LNCaP clone FGC (cell line): Measurements from ENCODE around the gene TBXA2R.

Experiments
- DNase-seq: peaks from one replicate; pipeline ENCODE4 v3.0.0-alpha.2; 2011; ENCODE audit warnings: low read depth
- H3K4me3 ChIP-seq: 2 replicates; pipeline ENCODE4 v1.5.1; 2011; ENCODE audit warnings: mild to moderate bottlenecking, low read depth, low read length, control low read depth
- TF ChIP-seq, protein P1 (sequence below): IDR thresholded peaks from 2 replicates; pipeline ENCODE4 v1.5.1; 2012; ENCODE audit warnings: mild to moderate bottlenecking; ENCODE audit not compliant: control insufficient read depth, insufficient read depth; ENCODE audit errors: extremely low read depth

TBXA2R gene

DNA sequence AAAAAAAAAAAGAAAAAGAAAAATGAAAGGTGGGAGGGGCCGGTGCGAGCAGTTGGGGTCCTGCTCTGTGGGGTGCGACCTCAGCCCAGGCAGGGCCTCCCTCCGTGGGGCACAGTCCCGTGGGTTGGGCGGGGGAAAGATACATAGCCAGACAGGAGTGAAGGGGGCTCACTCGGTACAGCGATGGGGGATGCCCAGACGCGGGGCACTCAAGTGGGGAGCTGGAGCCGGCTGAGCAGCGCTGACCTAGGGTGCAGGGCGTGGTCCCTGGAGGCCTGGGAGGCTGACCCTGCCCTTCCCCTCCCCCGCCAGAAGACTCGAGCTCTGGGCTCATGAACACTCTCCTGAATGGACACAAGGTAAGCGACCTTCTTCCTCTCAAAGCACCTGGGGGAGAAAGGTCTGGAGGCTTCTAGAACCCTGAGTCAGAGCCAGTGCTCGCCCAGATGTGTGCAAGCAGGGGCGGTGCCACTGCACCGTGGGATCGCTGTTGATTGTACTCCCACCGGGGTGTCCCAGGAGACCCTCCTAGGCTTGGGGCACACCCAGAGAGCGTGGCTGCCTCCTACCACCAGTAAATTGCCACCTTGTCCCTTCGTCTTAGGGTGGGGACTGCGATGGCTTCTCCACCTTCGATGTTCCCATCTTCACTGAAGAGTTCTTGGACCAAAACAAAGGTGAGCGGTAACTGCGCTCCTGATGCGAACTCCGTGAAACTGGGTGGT is 30.6 kb downstream of the TBXA2R start:
- H3K4me3 ChIP-seq = no peak overlapping the region
- TF ChIP-seq, protein P1, sequence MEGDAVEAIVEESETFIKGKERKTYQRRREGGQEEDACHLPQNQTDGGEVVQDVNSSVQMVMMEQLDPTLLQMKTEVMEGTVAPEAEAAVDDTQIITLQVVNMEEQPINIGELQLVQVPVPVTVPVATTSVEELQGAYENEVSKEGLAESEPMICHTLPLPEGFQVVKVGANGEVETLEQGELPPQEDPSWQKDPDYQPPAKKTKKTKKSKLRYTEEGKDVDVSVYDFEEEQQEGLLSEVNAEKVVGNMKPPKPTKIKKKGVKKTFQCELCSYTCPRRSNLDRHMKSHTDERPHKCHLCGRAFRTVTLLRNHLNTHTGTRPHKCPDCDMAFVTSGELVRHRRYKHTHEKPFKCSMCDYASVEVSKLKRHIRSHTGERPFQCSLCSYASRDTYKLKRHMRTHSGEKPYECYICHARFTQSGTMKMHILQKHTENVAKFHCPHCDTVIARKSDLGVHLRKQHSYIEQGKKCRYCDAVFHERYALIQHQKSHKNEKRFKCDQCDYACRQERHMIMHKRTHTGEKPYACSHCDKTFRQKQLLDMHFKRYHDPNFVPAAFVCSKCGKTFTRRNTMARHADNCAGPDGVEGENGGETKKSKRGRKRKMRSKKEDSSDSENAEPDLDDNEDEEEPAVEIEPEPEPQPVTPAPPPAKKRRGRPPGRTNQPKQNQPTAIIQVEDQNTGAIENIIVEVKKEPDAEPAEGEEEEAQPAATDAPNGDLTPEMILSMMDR = no peak
- DNase-seq = no peak

DNA sequence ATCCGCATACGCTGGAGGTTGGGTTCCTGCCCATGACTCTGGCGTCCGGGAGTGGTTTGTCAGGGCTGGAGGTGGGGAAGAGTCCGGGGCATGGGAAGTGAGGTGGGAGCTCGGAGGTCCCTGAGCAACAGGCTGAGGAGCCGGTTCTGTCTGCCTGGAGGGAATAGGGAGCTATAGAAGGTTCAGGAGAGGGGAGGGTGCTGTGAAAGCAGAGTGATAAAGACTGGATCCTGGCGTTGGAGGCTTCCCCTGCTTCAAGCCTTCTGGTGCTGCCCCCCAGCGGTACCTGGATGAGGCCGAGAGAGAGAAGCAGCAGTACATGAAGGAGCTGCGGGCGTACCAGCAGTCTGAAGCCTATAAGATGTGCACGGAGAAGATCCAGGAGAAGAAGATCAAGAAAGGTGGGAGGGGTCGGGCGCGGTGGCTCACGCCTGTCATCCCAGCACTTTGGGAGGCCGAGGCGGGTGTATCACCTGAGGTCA is 31.4 kb downstream of the TBXA2R start:
- TF ChIP-seq, protein P1 = no peak
- DNase-seq = no peak

GRCh38 chr19:3573858-3574637 is 32.6 kb downstream of the TBXA2R start:
- H3K4me3 ChIP-seq = peak overlapping the region; percentile 99
- TF ChIP-seq, protein P1 = no peak
- peak; percentile 89 for DNase-seq

More for the DNA sequence above, 31.4 kb downstream of the TBXA2R start:
- no peak overlapping the region for H3K4me3 ChIP-seq

DNA sequence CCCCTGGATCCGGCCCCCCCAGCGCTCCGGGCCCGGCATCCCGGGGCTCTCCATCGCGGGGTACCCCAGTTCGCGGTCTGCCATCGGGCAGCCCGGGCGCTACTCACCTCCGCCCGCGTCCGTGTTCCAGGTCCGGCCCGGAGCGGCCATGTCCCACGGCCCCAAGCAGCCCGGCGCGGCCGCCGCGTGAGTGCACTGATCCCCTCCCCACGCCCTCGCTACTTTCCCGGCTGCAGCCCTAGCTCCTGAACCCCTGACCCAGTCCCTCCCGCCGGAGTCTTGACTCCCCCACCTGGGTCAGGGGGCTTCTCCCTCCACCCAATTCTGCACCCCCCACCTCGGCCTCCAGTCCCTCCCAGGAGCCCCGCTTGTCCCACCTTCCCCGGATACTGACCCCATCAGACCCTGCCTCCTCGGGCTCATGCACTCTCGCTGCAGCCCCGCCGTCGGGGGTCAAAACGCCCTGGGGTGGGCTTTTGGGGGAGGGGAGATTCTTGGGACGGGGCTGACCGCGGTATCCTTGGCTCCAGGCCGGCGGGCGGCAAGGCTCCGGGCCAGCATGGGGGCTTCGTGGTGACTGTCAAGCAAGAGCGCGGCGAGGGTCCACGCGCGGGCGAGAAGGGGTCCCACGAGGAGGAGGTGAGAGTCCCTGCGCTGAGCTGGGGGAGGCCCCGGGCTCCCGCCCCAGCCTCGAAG is 33.4 kb downstream of the TBXA2R start:
- TF ChIP-seq, protein P1 = no peak
- DNase-seq = no peak
- peak overlapping the region; percentile 99 for H3K4me3 ChIP-seq

DNA sequence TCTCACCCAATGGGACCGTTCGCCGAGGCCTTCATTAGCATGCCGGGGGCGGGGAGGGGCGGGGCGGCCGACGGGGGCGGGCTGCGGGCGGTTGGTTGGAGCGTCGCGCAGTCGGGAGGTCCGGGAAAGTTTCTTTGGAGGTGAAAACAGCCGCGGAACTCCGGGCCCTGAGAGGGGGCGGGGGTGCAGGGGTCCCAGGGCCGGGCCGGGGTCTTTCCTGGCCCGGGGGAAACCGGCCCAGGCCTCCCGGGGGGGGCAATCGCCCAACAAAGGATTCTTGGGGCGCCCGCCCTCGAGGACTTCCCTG is 33.9 kb downstream of the TBXA2R start, which contains the start of gene HMG20B:
Gene HMG20B (plus strand): TSS at position 90 of the 307 bp plus-strand sequence. CDS start 366 bp downstream, outside the sequence.
- peak within 1 kb of the TSS; percentile 99 for H3K4me3 ChIP-seq
- no peak for DNase-seq
- TF ChIP-seq, protein P1 = no peak

GRCh38 chr19:3572132-3572854 is 34.4 kb downstream of the TBXA2R start:
- DNase-seq = peak; percentile 99
- peak overlapping the region; percentile 62 for H3K4me3 ChIP-seq
- TF ChIP-seq, protein P1 = no peak
